Retinal pigment epithelial cell (primary cell): Measurements from ENCODE around the gene OLFM3.

Source experiments
- DNase-seq: peaks from one replicate; pipeline ENCODE4 v3.0.0-alpha.2; 2010; ENCODE audit warnings: low read depth
- H3K4me3 ChIP-seq: 2 replicates; pipeline ENCODE4 v1.5.1; 2011; ENCODE audit warnings: mild to moderate bottlenecking, low read length, control low read depth, moderate library complexity
- TF ChIP-seq, protein P1 (sequence below): conservative IDR thresholded peaks from 2 replicates; pipeline ENCODE4 v1.5.1; 2011; ENCODE audit warnings: low read depth, low read length, control low read depth, inconsistent platforms

Gene OLFM3

DNA sequence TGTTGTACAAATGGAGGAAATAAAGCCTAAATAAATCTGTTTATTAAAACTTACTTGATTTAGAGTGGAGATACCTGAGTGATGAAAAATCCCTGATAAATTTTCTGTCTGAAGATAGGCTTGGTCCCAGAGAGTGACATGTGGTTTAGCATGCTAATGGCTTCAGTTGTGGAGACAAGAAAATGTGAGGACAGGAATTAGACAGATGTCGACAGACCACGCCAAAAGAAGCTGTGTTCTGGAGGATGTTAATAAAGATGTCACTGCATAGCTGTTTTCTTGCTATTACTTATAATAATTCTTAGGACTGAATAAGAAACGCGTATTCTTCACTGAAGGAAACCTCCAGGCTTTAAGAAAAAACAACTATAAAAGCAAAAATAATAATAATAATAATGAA, 154.9 kb downstream of the OLFM3 start:
- no peak overlapping the region for H3K4me3 ChIP-seq
- TF ChIP-seq, protein P1, sequence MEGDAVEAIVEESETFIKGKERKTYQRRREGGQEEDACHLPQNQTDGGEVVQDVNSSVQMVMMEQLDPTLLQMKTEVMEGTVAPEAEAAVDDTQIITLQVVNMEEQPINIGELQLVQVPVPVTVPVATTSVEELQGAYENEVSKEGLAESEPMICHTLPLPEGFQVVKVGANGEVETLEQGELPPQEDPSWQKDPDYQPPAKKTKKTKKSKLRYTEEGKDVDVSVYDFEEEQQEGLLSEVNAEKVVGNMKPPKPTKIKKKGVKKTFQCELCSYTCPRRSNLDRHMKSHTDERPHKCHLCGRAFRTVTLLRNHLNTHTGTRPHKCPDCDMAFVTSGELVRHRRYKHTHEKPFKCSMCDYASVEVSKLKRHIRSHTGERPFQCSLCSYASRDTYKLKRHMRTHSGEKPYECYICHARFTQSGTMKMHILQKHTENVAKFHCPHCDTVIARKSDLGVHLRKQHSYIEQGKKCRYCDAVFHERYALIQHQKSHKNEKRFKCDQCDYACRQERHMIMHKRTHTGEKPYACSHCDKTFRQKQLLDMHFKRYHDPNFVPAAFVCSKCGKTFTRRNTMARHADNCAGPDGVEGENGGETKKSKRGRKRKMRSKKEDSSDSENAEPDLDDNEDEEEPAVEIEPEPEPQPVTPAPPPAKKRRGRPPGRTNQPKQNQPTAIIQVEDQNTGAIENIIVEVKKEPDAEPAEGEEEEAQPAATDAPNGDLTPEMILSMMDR, result no peak
- no peak for DNase-seq

DNA sequence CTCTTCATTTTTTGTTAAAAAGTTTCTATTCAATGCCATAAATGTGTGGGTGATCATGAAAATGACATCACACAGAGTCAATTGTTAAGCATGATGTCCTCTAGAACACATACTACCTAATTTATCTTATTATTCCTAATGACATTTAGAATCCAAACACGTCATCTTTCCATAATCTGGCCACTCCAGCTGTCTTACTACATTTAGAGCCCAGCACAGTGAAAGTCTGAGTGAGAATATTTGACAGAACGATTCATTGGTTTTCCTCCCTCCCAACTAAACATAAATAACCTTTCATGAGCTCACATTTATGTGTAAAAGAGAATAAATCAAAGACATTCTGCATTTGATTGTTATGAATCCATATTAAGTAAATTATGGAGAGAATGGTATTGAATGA, 160.7 kb downstream of the OLFM3 start:
- TF ChIP-seq, protein P1, result no peak
- no peak for DNase-seq
- no peak overlapping the region for H3K4me3 ChIP-seq

DNA sequence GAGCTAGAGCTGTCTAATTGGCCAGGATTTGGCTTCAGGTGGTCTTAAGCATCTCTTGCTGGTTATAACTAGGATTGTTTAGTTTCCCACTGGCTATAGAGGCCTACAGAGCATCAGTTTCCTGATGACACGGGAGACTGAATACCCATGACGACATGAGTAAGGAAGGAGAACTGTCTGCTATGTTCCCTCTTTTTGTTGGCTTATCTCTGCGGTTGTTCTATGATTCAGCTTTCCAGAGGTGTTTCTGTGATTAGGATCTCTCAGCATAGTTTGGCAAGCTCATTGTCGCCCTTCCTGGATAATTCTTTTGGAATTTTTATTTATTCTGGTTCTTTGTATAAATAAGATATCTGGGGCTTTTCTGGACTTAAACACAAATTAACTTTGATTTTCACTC, 163.4 kb downstream of the OLFM3 start:
- no peak for DNase-seq
- H3K4me3 ChIP-seq, result no peak overlapping the region
- TF ChIP-seq, protein P1, result no peak

DNA sequence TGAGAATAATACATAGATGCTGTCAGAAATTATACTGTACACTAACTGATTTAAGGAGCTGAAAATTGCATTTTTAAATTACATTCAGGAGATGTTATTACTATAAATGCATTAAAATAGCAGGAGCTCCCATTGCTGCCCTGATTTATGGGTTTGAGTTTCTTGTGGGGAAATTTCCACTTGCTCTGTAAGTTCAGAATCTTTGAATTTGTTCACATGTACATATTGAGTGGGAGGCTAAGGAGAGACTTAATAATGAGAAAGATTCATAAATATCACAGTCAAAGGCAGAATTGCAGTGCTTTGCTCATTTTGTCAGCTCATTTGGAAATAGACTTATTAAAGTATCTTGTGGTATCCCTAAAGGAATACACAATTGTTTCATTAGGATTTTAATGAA, 170.3 kb downstream of the OLFM3 start:
- no peak overlapping the region for H3K4me3 ChIP-seq
- no peak for DNase-seq
- TF ChIP-seq, protein P1, result no peak

DNA sequence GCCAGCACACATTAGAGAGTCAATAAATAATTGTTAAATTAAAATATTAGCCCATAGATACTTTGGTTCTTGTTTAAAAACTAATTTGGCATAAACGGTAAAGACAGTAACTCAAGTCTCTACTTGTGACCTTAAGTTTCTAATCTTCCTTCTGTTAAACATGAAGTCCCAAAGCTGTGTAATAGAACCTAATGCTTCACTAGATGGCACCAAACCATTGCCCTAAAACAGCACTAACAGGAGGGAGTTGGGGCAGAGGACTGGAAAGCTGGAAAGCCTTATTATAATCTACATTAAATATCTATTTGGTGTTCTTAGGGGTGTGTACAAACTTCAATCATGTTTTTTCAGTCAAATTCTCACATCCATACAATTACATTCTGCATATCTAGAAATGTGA, 176.7 kb downstream of the OLFM3 start:
- H3K4me3 ChIP-seq, result no peak overlapping the region
- TF ChIP-seq, protein P1, result peak; percentile 66
- peak; percentile 21 for DNase-seq

DNA sequence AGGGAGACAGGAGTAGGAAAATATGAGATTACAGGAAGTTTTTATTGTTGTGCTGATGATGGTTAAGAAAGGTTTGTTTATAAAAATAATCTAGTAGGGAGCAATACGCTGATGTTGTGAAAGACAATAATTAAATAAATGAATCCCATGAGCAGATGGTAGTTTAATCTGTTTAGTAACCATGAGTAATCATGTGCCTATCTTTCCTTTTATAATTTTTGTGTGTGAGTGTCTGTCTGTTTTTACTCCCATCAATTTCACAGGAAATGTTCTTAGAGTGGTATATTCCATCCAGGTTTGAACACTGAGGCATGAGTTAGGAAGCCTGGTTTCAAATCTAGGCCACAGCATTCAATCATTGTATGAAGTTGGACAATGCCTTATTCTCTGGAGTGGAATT, 180.5 kb downstream of the OLFM3 start:
- DNase-seq, result no peak

DNA sequence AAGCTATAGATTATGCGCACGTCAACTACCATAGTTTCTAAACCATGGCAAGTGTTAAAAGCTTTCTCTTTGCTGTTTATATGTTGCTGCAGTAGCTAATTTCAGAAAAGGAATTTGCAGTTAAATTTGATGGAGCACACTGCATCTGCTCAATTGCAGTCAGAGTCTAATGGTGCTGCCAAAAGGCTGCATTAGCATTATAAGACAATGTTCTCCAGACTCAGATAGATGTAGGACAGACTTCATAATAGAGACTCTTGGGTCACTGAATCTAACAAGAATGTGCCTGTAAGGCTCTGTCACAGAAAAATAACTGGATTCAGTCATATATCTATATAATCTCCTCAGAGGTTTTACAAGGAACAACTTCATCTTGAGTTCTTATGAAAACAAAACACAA, 198.3 kb downstream of the OLFM3 start:
- no peak overlapping the region for H3K4me3 ChIP-seq
- DNase-seq, result no peak
- TF ChIP-seq, protein P1, result no peak

More for the DNA sequence above, 180.5 kb downstream of the OLFM3 start:
- no peak overlapping the region for H3K4me3 ChIP-seq
- TF ChIP-seq, protein P1, result no peak
